Activated T-helper 2 cell treated with anti-CD3 and anti-CD28 coated beads, Interferon-gamma antibody, Interleukin-2, Interleukin-4, amounts not matched to agents 10 μg/mL and 5 μg/mL and 100 μg/mL, durations not matched to agents 14 hours and 24 hours and 36 hours (primary cell): Measurements from ENCODE around the gene ROGDI. TPM values are rescaled to one million over a fixed set of nuclear protein-coding genes. Genes with fewer than 3 reads are reported as not detected.

Experiments
- DNase-seq: peaks from one replicate; pipeline ENCODE4 v3.0.0; 2021; ENCODE audit warnings: low spot score
- H3K27ac Mint-ChIP-seq: one replicate; pipeline ENCODE4 v1.8.0; 2021; ENCODE audit warnings: mixed read lengths
- H3K27me3 Mint-ChIP-seq: one replicate; pipeline ENCODE4 v1.8.0; 2021; ENCODE audit warnings: low read depth, mixed read lengths
- H3K36me3 Mint-ChIP-seq: one replicate; pipeline ENCODE4 v1.8.0; 2021; ENCODE audit warnings: low read depth, mixed read lengths
- H3K4me1 Mint-ChIP-seq: one replicate; pipeline ENCODE4 v1.8.0; 2021; ENCODE audit warnings: low read depth, mixed read lengths
- H3K4me3 Mint-ChIP-seq: one replicate; pipeline ENCODE4 v1.8.0; 2021; ENCODE audit warnings: low read depth, mild to moderate bottlenecking, moderate library complexity, mixed read lengths
- H3K9me3 Mint-ChIP-seq: one replicate; pipeline ENCODE4 v1.8.0; 2021; ENCODE audit warnings: mixed read lengths
- intact Hi-C: fragments of 100-400 bp; cut with micrococcal nuclease; formaldehyde crosslinking; loops from one replicate; pipeline ENCODE4 v1.15.1; 2023
- total RNA-seq: library from RNA; stranded (reverse); gene quantifications from 2 replicates; pipeline ENCODE4 v1.2.3, GENCODE V29; 2022

ROGDI gene
- total RNA-seq, 1 donor from 2014 or later: 5.5 TPM

DNA sequence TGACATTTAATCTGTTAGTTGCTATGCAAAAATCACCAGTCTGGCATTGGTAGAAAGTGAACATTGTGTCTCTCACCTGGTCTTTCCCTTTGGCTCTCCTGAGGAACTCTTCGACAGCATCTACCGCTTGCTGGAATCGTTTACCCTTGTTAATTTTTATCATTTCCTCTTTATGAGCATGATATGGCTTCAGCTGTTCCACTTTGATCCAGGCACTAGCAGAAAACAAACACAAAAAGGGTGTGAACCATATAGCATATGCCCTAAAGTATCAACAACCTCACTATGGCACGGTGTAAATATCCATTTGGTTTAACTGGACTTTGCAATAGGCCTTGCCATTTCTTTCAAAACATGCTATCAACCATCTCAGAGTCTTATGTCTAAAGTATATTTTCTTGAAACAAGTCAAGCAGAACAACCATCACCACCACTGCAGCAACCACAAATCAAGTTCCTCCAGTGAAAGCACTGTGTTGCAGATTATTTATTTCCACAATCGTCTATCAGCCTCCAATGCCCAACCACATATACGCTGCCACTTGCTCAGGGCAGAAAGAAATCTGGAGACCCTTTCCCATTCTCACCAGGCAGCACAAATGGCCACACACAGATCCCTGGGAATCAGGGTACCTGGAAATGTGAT is 30.4 kb upstream of the ROGDI start:
- intact Hi-C loops: no loop called here
- H3K27ac Mint-ChIP-seq: no peak overlapping the region
- no peaks in the 10 kb centered on the region for H3K4me1 Mint-ChIP-seq
- no peaks in the 10 kb centered on the region for H3K27me3 Mint-ChIP-seq
- H3K9me3 Mint-ChIP-seq: no peaks in the 10 kb centered on the region
- no peak overlapping the region for H3K4me3 Mint-ChIP-seq
- H3K36me3 Mint-ChIP-seq: peaks cover 63% of the 10 kb centered on the region
- no peak for DNase-seq

DNA sequence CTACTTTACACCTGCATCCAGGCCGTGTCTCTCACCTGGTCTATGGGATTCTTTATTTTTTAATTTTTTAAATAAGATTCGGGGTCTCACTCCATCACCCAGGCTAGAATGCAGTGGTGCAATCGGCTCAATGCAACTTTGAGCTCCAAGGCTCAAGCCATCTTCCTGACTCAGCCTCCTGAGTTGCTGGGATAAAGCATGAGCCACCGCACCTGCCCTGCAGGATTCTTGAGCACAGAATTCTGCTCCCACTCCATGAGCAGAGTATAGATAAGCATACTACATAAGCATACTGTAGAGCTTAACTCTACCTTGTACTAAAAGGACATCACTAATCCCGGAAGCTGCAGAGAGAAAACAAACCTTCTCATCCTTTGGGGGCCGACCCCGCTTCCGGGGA is 29.2 kb upstream of the ROGDI start:
- H3K9me3 Mint-ChIP-seq: no peaks in the 10 kb centered on the region
- no peak overlapping the region for H3K4me3 Mint-ChIP-seq
- H3K27me3 Mint-ChIP-seq: no peaks in the 10 kb centered on the region
- no peak overlapping the region for H3K27ac Mint-ChIP-seq
- peaks cover 61% of the 10 kb centered on the region for H3K36me3 Mint-ChIP-seq
- no peak for DNase-seq
- no peaks in the 10 kb centered on the region for H3K4me1 Mint-ChIP-seq
- intact Hi-C loops: no loop called here

DNA sequence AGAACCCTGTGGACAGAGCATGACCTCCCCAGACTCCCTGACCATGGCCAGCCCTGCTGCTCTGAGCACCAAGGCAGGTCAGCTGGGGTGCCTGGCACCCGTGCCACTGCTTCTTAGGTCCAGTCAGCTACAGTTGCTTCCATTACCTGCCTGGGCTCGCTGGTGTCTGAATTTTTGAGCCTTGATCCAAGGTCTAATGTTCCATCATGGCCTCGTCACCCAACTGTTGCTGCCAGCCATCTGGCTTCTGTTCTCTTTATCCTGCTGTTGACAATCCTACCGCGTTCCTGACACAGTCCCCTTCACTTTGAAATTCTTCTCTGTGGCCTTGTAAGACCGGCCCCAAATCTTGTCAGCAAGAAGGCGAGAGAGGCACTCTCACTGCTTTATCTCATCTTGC is 28.0 kb upstream of the ROGDI start:
- no peak for DNase-seq
- Mint-ChIP-seq H3K4me3 (no peak overlapping the region), H3K36me3 (peaks cover 56% of the 10 kb centered on the region), H3K9me3 (no peaks in the 10 kb centered on the region), H3K27me3 (no peaks in the 10 kb centered on the region), H3K4me1 (no peaks in the 10 kb centered on the region), H3K27ac (no peak overlapping the region)
- intact Hi-C loops: no loop called here

DNA sequence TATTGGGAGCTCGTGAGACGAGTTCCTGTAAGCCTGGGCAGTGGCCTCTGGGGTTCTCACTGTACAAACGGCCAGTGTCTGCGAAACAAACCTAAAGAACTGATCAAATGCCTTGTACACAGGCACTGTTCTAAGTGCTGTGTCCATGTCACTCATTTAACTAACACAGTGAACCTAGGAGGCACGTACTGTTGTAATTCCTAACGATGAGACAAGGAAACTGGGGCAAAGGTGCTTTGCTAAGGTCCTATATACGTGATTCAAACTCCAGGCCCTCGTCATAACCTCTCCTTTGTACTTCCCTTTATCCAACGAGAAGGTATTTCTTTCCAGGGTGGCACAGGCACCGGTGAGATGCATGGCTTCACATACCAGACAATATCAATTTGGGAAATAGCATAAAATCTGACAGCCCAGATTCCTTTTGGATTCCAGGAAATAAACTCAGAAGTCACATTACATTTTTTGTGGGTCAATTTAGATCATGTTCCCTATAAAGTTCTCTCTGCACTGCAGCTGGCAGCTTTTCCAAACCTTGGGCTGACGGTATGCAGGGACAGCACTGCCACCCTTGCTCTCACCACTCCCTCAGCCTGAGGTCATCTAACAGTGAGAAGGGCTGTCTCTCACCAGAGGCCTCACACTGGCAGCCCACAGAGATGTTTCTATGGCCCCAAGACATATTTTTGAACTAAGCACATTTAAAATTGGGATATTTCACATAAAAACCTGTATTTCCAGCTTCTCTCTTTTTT is 26.3 kb upstream of the ROGDI start:
- Mint-ChIP-seq H3K27ac (no peak overlapping the region), H3K4me3 (no peak overlapping the region), H3K36me3 (peaks cover 69% of the 10 kb centered on the region), H3K27me3 (no peaks in the 10 kb centered on the region), H3K4me1 (no peaks in the 10 kb centered on the region), H3K9me3 (no peaks in the 10 kb centered on the region)
- intact Hi-C loops: no loop called here
- no peak for DNase-seq

DNA sequence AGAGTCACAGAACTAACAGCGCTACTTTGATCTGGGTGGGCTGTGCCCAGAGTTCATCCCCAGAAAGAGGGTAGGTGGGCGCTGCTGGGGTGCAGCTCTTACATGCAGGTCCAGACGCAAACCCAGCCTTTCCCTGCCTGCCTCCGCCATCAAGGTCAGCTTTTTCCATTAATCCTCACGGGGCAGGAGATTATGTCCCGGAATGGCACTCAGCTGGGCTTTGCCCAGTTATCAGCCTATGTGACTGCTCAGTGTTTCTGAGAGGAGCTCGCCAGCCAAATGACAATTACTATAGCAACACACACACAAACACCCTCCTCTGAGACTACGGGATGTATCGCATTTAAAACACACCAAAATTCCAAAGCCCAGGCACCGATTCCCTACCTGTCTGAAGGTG is 24.5 kb upstream of the ROGDI start:
- no peaks in the 10 kb centered on the region for H3K4me1 Mint-ChIP-seq
- no peaks in the 10 kb centered on the region for H3K9me3 Mint-ChIP-seq
- DNase-seq: no peak
- no peaks in the 10 kb centered on the region for H3K27me3 Mint-ChIP-seq
- H3K27ac Mint-ChIP-seq: no peak overlapping the region
- intact Hi-C loops: no loop called here
- H3K36me3 Mint-ChIP-seq: peaks cover 67% of the 10 kb centered on the region
- no peak overlapping the region for H3K4me3 Mint-ChIP-seq

DNA sequence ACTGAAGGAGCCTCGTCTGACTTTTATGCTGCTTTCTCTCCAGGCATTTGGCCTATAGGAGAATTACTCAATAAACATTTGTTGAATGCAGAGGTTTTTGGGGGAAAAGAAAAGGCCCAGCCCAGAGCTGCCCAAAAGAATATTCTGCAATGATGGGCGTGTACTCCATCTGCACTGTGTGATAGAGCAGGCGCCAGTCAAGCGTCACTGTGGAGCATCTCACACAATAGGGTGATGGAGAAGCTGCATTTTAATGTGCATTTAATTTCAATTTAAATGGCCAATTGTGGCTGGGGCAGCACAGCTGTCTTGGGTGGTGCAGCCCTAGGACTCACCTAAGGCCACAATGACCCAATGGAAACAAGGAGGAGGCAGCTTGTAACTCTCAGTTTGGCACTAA is 24.1 kb upstream of the ROGDI start:
- no peak overlapping the region for H3K27ac Mint-ChIP-seq
- no peak for DNase-seq
- H3K27me3 Mint-ChIP-seq: no peaks in the 10 kb centered on the region
- intact Hi-C loops: no loop called here
- H3K4me3 Mint-ChIP-seq: no peak overlapping the region
- H3K36me3 Mint-ChIP-seq: peaks cover 66% of the 10 kb centered on the region
- no peaks in the 10 kb centered on the region for H3K4me1 Mint-ChIP-seq
- H3K9me3 Mint-ChIP-seq: no peaks in the 10 kb centered on the region

DNA sequence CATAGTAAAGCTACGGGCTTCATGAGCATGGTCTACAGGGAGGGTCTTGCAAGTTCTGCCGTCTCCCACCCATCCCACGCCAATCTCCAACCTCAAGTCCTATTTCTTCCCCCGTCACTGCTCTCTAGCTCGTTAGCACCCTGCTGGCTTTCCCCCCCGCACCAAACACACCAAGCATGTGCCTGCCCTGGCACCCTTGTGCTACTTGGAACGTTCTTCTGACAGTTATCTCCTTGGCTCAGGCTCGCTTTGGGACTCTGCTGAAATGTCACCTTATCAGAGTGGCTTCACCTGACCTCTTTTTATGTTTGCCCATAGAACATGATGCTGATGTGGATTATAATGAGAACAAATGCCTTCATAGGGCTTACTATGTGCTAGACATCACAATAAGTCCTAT is 22.8 kb upstream of the ROGDI start:
- DNase-seq: no peak
- Mint-ChIP-seq H3K27me3 (no peaks in the 10 kb centered on the region), H3K36me3 (peaks cover 67% of the 10 kb centered on the region), H3K27ac (no peak overlapping the region), H3K4me3 (no peak overlapping the region), H3K4me1 (no peaks in the 10 kb centered on the region), H3K9me3 (no peaks in the 10 kb centered on the region)
- intact Hi-C loops: no loop called here

DNA sequence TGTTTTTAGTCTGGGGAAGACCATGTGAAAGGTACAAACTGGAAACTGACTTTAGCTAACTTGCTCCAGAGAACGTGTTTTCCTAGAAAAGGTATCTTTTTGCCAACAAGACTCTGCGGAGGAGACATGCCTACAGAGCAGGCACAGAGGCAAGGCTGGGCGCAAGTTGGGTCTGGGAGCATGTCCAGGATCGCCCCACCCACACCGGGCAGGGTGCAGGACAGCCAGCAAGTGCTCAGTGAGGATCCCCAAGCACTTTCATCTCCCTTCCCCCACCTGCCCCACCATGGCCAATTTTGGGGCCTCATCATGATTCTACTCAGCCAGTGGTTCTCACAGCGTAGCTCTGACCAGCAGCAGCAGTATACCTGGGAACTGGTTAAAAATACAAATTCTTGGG is 18.2 kb upstream of the ROGDI start:
- Mint-ChIP-seq H3K36me3 (peaks cover 72% of the 10 kb centered on the region), H3K9me3 (no peaks in the 10 kb centered on the region), H3K27ac (no peak overlapping the region), H3K27me3 (no peaks in the 10 kb centered on the region), H3K4me1 (no peaks in the 10 kb centered on the region), H3K4me3 (no peak overlapping the region)
- no peak for DNase-seq
- intact Hi-C loops: no loop called here

DNA sequence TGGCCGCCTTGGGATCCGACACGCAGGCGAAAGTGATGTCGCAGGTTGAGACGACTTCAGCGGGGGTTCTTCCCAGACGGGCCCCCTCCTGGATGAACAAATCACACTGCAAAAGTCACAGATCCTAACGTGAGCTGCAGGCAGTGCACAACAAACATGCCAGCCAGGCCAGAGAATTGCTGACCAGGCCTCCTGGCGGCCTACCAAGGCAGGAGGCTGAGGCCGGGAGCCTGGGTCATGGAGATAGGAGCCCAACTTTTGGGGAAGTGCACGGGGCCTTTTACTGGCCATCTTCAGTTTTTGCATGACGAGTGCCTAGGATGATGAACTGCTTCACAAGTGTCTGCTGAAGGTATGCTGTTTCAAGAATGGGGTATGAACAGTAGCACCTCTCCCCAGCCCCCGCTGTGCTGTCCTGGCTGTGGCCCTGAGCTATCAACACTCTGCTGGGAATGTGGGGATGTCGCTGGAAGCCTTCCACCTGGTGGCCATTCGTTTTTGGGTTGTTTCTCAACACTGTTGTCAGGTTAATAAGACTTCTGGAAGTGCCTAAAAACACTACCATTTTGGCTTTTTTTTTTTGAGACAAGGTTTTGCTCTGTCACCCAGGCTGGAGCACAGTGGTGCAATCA is 12.2 kb upstream of the ROGDI start:
- Mint-ChIP-seq H3K4me1 (no peaks in the 10 kb centered on the region), H3K9me3 (no peaks in the 10 kb centered on the region), H3K36me3 (peaks cover 64% of the 10 kb centered on the region), H3K27ac (no peak overlapping the region), H3K27me3 (no peaks in the 10 kb centered on the region), H3K4me3 (no peak overlapping the region)
- DNase-seq: no peak
- intact Hi-C loops: no loop called here

DNA sequence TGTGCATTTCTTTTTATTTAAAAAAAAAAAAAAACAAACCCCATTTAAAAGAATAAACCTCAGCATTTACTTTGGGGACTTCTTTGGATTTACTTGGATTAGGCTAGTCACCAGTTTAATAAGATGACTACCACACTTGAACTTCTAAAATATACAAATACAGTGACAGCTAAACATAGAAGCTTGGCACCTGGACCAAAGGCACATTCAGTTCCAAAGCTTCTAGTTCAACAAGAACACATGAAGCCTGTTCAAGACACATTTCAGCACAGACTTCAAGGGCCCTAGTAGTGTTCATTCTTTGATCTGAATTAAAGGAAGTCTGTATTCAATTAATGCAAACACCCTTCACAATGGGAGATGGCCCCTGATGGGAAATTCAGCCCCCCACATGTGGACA is 11.6 kb upstream of the ROGDI start:
- H3K27ac Mint-ChIP-seq: no peak overlapping the region
- no peak for DNase-seq
- intact Hi-C loops: no loop called here
- no peaks in the 10 kb centered on the region for H3K4me1 Mint-ChIP-seq
- H3K27me3 Mint-ChIP-seq: no peaks in the 10 kb centered on the region
- no peaks in the 10 kb centered on the region for H3K9me3 Mint-ChIP-seq
- no peak overlapping the region for H3K4me3 Mint-ChIP-seq
- H3K36me3 Mint-ChIP-seq: peaks cover 61% of the 10 kb centered on the region

DNA sequence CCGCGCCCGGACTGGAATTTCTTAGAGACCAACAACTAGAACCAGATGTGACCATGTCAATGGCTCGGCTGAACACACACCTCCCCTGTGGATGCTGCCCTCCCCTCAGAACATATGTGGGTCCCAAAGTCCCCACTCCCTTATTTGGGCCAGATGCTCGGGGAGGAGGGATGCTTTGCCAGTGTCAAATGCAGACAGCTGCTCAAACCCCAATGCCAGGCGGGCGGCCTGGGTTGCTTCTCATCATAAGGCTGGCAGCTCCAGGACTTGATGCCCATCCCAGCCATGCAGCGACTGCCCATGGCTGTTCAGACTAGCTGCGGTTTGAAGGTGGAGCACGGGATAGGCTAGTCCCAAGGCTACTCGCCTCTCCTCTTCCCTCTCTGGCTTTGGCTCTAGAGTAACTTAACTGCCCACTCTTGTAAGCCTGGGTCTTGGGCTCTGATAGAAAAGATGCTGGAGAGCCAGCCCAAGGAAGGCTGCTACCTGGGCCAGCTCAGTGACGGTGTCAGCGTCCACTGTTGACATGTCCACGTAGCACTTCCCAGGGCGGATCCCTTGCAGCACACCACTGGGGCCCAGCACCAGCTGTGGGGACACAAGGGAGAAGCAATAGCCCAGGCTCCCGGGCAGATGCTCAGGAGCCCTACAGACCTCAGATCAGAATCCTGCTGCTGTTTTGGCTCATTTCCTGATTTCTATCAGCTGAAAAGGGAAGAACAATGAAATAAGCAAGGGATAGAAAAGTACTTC is 11.0 kb upstream of the ROGDI start:
- H3K36me3 Mint-ChIP-seq: peaks cover 60% of the 10 kb centered on the region

DNA sequence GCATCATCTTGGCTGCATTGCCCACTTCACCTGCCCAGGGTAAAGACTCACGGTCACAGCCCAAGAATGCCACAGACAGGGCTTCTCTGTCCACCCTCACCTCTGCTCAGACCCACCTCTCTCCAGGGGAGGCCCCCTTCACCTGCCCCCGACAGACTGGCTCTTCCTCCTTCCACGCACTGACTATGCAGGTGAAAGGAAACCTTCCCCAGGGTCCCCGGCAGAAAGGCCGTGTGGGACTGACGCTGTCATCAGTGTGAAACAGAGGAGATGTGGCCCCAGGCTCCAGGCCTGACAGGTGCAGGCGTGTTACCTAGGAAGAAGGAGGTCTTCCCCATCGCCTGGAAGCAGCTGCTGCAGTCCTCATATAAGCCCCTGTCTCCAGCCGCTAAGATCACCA is 9.3 kb upstream of the ROGDI start:
- DNase-seq: no peak
- peaks cover 57% of the 10 kb centered on the region for H3K36me3 Mint-ChIP-seq
- H3K27me3 Mint-ChIP-seq: no peaks in the 10 kb centered on the region
- H3K4me1 Mint-ChIP-seq: no peaks in the 10 kb centered on the region
- H3K4me3 Mint-ChIP-seq: no peak overlapping the region
- H3K9me3 Mint-ChIP-seq: no peaks in the 10 kb centered on the region
- intact Hi-C loops: no loop called here
- no peak overlapping the region for H3K27ac Mint-ChIP-seq

More for the DNA sequence above, 11.0 kb upstream of the ROGDI start:
- DNase-seq: no peak
- Mint-ChIP-seq H3K4me3 (no peak overlapping the region), H3K27ac (no peak overlapping the region), H3K4me1 (no peaks in the 10 kb centered on the region), H3K9me3 (no peaks in the 10 kb centered on the region), H3K27me3 (no peaks in the 10 kb centered on the region)
- intact Hi-C loops: no loop called here

DNA sequence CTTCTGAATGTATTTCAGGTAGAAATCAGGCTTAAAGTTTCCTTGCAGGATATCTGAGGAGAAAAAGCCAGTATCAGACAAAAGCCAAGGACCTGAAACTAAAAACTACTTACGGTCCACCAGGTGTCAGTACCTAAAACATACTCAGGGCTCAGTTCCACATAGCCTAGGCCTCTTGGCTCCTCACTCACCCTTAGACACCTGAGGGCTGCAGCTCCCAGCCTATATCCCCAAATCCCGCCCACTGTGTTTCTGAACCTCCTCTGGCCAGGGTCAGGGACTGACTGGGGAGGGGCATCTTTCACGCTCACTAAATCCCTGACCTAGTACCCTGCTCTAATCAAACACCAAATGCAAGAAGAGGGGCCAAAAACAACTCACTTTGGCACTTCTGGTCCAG is 8.8 kb upstream of the ROGDI start:
- Mint-ChIP-seq H3K9me3 (no peaks in the 10 kb centered on the region), H3K27ac (no peak overlapping the region), H3K36me3 (peaks cover 54% of the 10 kb centered on the region), H3K27me3 (no peaks in the 10 kb centered on the region), H3K4me3 (no peak overlapping the region), H3K4me1 (no peaks in the 10 kb centered on the region)
- intact Hi-C loops: no loop called here
- no peak for DNase-seq
